A549 (cell line): ENCODE data around the gene TOX2. TPM values are rescaled to one million over a fixed set of nuclear protein-coding genes. Genes with fewer than 3 reads are reported as not detected.
A peak's percentile ranks its signal among the peaks of the same experiment; 100 is the strongest.

Source experiments
- ATAC-seq, 2 experiments: fragments of 200-7000 bp in 1 of 2; fragments of >200 bp in 1 of 2; cut with Nextera tagmentation in 1 of 2; cut with Tn5 transposase in 1 of 2; 3 replicates each; pipeline versions ENCODE4 v1.8.0 to v1.9.1; 2018 to 2020; ENCODE audit warnings: mild to moderate bottlenecking in 1 of 2, moderate library complexity in 1 of 2
- CTCF ChIA-PET: fragments of 300-600 bp; sonication (Branson Sonifier 250); formaldehyde crosslinking; extraction: SDS; loops from one replicate; lab custom pipeline; 2021; ENCODE audit warnings: antibody characterized with exemption, inconsistent platforms; lab: Yijun Ruan, JAX
- POLR2A ChIA-PET: fragments of 350-600 bp; formaldehyde crosslinking; extraction: SDS; loops from one replicate; lab custom pipeline; 2021; ENCODE audit warnings: antibody characterized with exemption, inconsistent platforms; lab: Yijun Ruan, JAX
- DNase-seq, 2 experiments: peaks; one replicate each; pipeline versions ENCODE4 v3.0.0 to v3.0.0-alpha.2; 2011 to 2016; ENCODE audit warnings: low read depth in 1 of 2, low spot score in 1 of 2
- FAIRE-seq: peaks from 2 replicates; lab custom pipeline; 2011; peaks lifted over from hg19 to GRCh38; lab: Jason Lieb, UNC
- H3K27ac ChIP-seq, 2 experiments: fragments of >200 bp; sonication (Bioruptor Twin); formaldehyde crosslinking; 3 replicates each; pipeline ENCODE4 v1.5.1; 2016 to 2017
- H3K4me1 ChIP-seq: fragments of >200 bp; sonication (Bioruptor Twin); formaldehyde crosslinking; 3 replicates; pipeline ENCODE4 v1.6.1; 2016
- H3K4me2 ChIP-seq: fragments of >200 bp; sonication (Bioruptor Twin); formaldehyde crosslinking; 3 replicates; pipeline ENCODE4 v1.6.1; 2016
- H3K4me3 ChIP-seq: fragments of >200 bp; sonication (Bioruptor Twin); formaldehyde crosslinking; 3 replicates; pipeline ENCODE4 v1.5.1; 2016
- H3K9me3 ChIP-seq: fragments of >200 bp; sonication (Bioruptor Twin); formaldehyde crosslinking; 3 replicates; pipeline ENCODE4 v1.6.1; 2016
- ATOH8 ChIP-seq: fragments of 250-450 bp; sonication (Bioruptor Pico); IDR thresholded peaks from 2 replicates; pipeline ENCODE4 v1.5.0; 2020; ENCODE audit warnings: low read depth, mild to moderate bottlenecking, moderate library complexity
- CBX8 ChIP-seq: fragments of 200-600 bp; sonication (generic); IDR thresholded peaks from 2 replicates; pipeline ENCODE4 v1.6.1; 2016
- CHD2 ChIP-seq: fragments of 150-350 bp; IDR thresholded peaks from 2 replicates; pipeline ENCODE4 v1.6.1; 2014; ENCODE audit warnings: low read length; ENCODE audit not compliant: partially characterized antibody
- CHD4 ChIP-seq: fragments of 200-600 bp; sonication (generic); IDR thresholded peaks from 2 replicates; pipeline ENCODE4 v1.6.1; 2016; ENCODE audit warnings: antibody characterized with exemption, mild to moderate bottlenecking, borderline replicate concordance
- E2F6 ChIP-seq: IDR thresholded peaks from 2 replicates; pipeline ENCODE4 v1.6.1; 2012; ENCODE audit warnings: low read depth, borderline replicate concordance
- ELK1 ChIP-seq: fragments of 150-350 bp; IDR thresholded peaks from 2 replicates; pipeline ENCODE4 v1.6.1; 2014; ENCODE audit warnings: low read depth, mild to moderate bottlenecking, low read length
- EP300 ChIP-seq, 2 experiments: fragments of >200 bp; sonication (Bioruptor Twin); formaldehyde crosslinking; IDR thresholded peaks; 2 replicates in 1 of 2; 3 replicates in 1 of 2; pipeline ENCODE4 v1.6.1; 2016 to 2017
- ESRRA ChIP-seq: fragments of 150-350 bp; IDR thresholded peaks from 2 replicates; pipeline ENCODE4 v1.6.1; 2014; ENCODE audit warnings: mild to moderate bottlenecking, low read length, borderline replicate concordance
- HES2 ChIP-seq: fragments of >200 bp; sonication (Bioruptor Twin); formaldehyde crosslinking; IDR thresholded peaks from 2 replicates; pipeline ENCODE4 v1.6.1; 2016
- HEYL ChIP-seq: fragments of 250-450 bp; sonication (Bioruptor Pico); IDR thresholded peaks from 2 replicates; pipeline ENCODE4 v1.8.0; 2021; ENCODE audit warnings: mild to moderate bottlenecking, moderate library complexity
- HMGXB4 ChIP-seq: fragments of 250-450 bp; sonication (Bioruptor Pico); IDR thresholded peaks from 2 replicates; pipeline ENCODE4 v1.5.0; 2021; ENCODE audit warnings: mild to moderate bottlenecking, moderate library complexity, borderline replicate concordance
- HOXA7 ChIP-seq: fragments of 250-450 bp; sonication (Bioruptor Pico); IDR thresholded peaks from 2 replicates; pipeline ENCODE4 v1.5.0; 2020; ENCODE audit warnings: mild to moderate bottlenecking, moderate library complexity
- HOXB13 ChIP-seq: fragments of 250-450 bp; sonication (Bioruptor Pico); IDR thresholded peaks from 2 replicates; pipeline ENCODE4 v1.5.0; 2020; ENCODE audit warnings: low read depth, mild to moderate bottlenecking, moderate library complexity
- JUNB ChIP-seq: fragments of >200 bp; sonication (Bioruptor Twin); formaldehyde crosslinking; IDR thresholded peaks from 2 replicates; pipeline ENCODE4 v1.6.1; 2016
- KDM1A ChIP-seq: fragments of 200-600 bp; sonication (generic); IDR thresholded peaks from 2 replicates; pipeline ENCODE4 v1.6.1; 2016; ENCODE audit warnings: low read depth, mild to moderate bottlenecking
- KDM5A ChIP-seq: fragments of 200-600 bp; sonication (generic); IDR thresholded peaks from 2 replicates; pipeline ENCODE4 v1.6.1; 2016; ENCODE audit warnings: antibody characterized with exemption, mild to moderate bottlenecking
- MAFK ChIP-seq: fragments of 450-650 bp; IDR thresholded peaks from 2 replicates; pipeline ENCODE4 v1.6.1; 2014; ENCODE audit not compliant: partially characterized antibody
- MAX ChIP-seq: IDR thresholded peaks from 2 replicates; pipeline ENCODE4 v1.6.1; 2012
- NFE2L2 ChIP-seq: fragments of 150-350 bp; conservative IDR thresholded peaks from 2 replicates; pipeline ENCODE4 v1.6.1; 2014; ENCODE audit warnings: low read length
- NPAS2 ChIP-seq: fragments of 250-450 bp; sonication (Bioruptor Pico); IDR thresholded peaks from 2 replicates; pipeline ENCODE4 v1.8.0; 2022; ENCODE audit warnings: mild to moderate bottlenecking, moderate library complexity, borderline replicate concordance
- NR3C1 ChIP-seq: fragments of >200 bp; sonication (Bioruptor Twin); formaldehyde crosslinking; IDR thresholded peaks from 3 replicates; pipeline ENCODE4 v1.6.1; 2017
- PBX3 ChIP-seq: IDR thresholded peaks from 2 replicates; pipeline ENCODE4 v1.6.1; 2012
- POLR2A ChIP-seq: IDR thresholded peaks from 2 replicates; pipeline ENCODE4 v1.6.1; 2012; ENCODE audit warnings: mild to moderate bottlenecking, low read length
- POLR2AphosphoS2 ChIP-seq: conservative IDR thresholded peaks from 2 replicates; pipeline ENCODE4 v1.6.1; 2012; ENCODE audit warnings: low read length, improper control_type of control experiment, inconsistent platforms
- RAD21 ChIP-seq, 2 experiments: fragments of >200 bp in 1 of 2; sonication (Bioruptor Twin) in 1 of 2; formaldehyde crosslinking in 1 of 2; IDR thresholded peaks in 1 of 2; conservative IDR thresholded peaks in 1 of 2; 2 replicates in 1 of 2; 3 replicates in 1 of 2; pipeline ENCODE4 v1.6.1; 2012 to 2018; ENCODE audit warnings: inconsistent platforms in 1 of 2
- RARB ChIP-seq: fragments of 250-450 bp; sonication (Bioruptor Pico); IDR thresholded peaks from 2 replicates; pipeline ENCODE4 v1.8.0; 2021; ENCODE audit warnings: mild to moderate bottlenecking, moderate library complexity
- RNF2 ChIP-seq: fragments of 200-600 bp; sonication (generic); IDR thresholded peaks from 2 replicates; pipeline ENCODE4 v1.6.1; 2016; ENCODE audit warnings: low read depth, mild to moderate bottlenecking, antibody characterized with exemption, moderate library complexity, borderline replicate concordance
- SMC3 ChIP-seq: fragments of >200 bp; sonication (Bioruptor Twin); formaldehyde crosslinking; IDR thresholded peaks from 3 replicates; pipeline ENCODE4 v1.6.1; 2018; ENCODE audit warnings: inconsistent platforms
- TFCP2L1 ChIP-seq: fragments of 250-450 bp; sonication (Bioruptor Pico); IDR thresholded peaks from 2 replicates; pipeline ENCODE4 v1.5.0; 2021; ENCODE audit warnings: mild to moderate bottlenecking
- TP53 ChIP-seq: fragments of 250-450 bp; sonication (Bioruptor Pico); IDR thresholded peaks from 2 replicates; pipeline ENCODE4 v1.5.0; 2021; ENCODE audit warnings: mild to moderate bottlenecking, moderate library complexity
- ZSCAN20 ChIP-seq: fragments of 250-450 bp; sonication (Bioruptor Pico); IDR thresholded peaks from 2 replicates; pipeline ENCODE4 v1.8.0; 2022; ENCODE audit warnings: mild to moderate bottlenecking, moderate library complexity
- WGBS: methylation state at CpG from one replicate; pipeline ENCODE4 v1.1.6; 2017; ENCODE audit errors: missing lambda C conversion rate; 5-methylcytosine and 5-hydroxymethylcytosine counted together
- polyA plus RNA-seq, 4 experiments: library from polyadenylated mRNA; depleted of rRNA in 3 of 4; stranded (reverse); fragments of >200 nt; fragmentation: RNase III in 1 of 4; extraction: RNeasy Plus Mini Kit Qiagen cat#74134 plus additional on column Dnase treatment in 1 of 4; gene quantifications; 2 replicates in 3 of 4; 3 replicates in 1 of 4; pipeline ENCODE4 v1.2.3, GENCODE V29; 2011 to 2017

The TOX2 gene
- polyA plus RNA-seq, 2 of the 4 experiments (the other 2 are of a cell fraction) = 2.5 to 5.3 TPM

GRCh38 chr20:44109951-44110361, 195.3 kb downstream of the TOX2 start:
- 41% methylated on average over 5 of the region's 5 CpGs for WGBS
- ChIA-PET CTCF (interaction anchor here (1.6 to 5.5 kb wide), 2 partner anchors 11 to 80 kb away, joined by 6 to 43 read pairs; no protein-coding TSS in a partner anchor), POLR2A (no interaction called here)
- no peak overlapping the region for H3K4me2 ChIP-seq
- FAIRE-seq (no peak), ATAC-seq (peak in 1 of 2 experiments; percentile 31; a peak in 1 of 6 replicates), DNase-seq (no peak)
- no peak overlapping the region for H3K4me3 ChIP-seq
- TF ChIP-seq MAFK (no peak), CBX8 (no peak), NFE2L2 (no peak), CHD2 (no peak), TFCP2L1 (CRISPR knock-in tag) (no peak), EP300 (IDR thresholded peaks at IDR 0.05) (no peak), ZSCAN20 (CRISPR knock-in tag) (no peak), RAD21 (conservative IDR thresholded peaks at IDR 0.05 in 1 of 2, IDR thresholded peaks at IDR 0.05 in 1 of 2) (no peak), ELK1 (no peak), KDM5A (no peak), RARB (CRISPR knock-in tag) (no peak), KDM1A (no peak), HMGXB4 (CRISPR knock-in tag) (no peak), E2F6 (no peak), JUNB (no peak), HES2 (no peak)
- no peak overlapping the region for H3K27ac ChIP-seq
- no peaks in the 10 kb centered on the region; the same call in 2 of the 3 replicates for H3K4me1 ChIP-seq
- H3K9me3 ChIP-seq = peaks cover 11% of the 10 kb centered on the region; the same call in 2 of the 3 replicates

GRCh38 chr20:44110816-44111568, 196.3 kb downstream of the TOX2 start:
- DNase-seq (no peak), FAIRE-seq (no peak), ATAC-seq (no peak)
- H3K4me1 ChIP-seq = no peaks in the 10 kb centered on the region; the same call in 2 of the 3 replicates
- H3K4me3 ChIP-seq = no peak overlapping the region
- no peak for TF ChIP-seq HEYL
- TF ChIP-seq SMC3 = no peak
- TF ChIP-seq RNF2 = no peak
- TF ChIP-seq MAX = no peak
- TF ChIP-seq HOXA7 (CRISPR knock-in tag) = no peak
- TF ChIP-seq ATOH8 (CRISPR knock-in tag) = no peak
- TF ChIP-seq POLR2A = no peak
- no peak for TF ChIP-seq HOXB13 (CRISPR knock-in tag)
- TF ChIP-seq POLR2AphosphoS2 = no peak
- TF ChIP-seq NPAS2 (CRISPR knock-in tag) = no peak
- TF ChIP-seq NR3C1 = no peak
- no peak for TF ChIP-seq TFCP2L1 (CRISPR knock-in tag)
- TF ChIP-seq EP300 (IDR thresholded peaks at IDR 0.05) = no peak
- no peak for TF ChIP-seq CHD2
- TF ChIP-seq CHD4 = no peak
- TF ChIP-seq TP53 (CRISPR knock-in tag) = no peak
- TF ChIP-seq MAFK = no peak
- no peak for TF ChIP-seq PBX3
- no peak for TF ChIP-seq ESRRA
- no peak overlapping the region for H3K4me2 ChIP-seq
- CTCF ChIA-PET = interaction anchor here (0.9 to 13.2 kb wide), 4 partner anchors 79 to 105 kb away, joined by 3 to 460 read pairs (median 25); partner anchors contain the start of gene JPH2
- H3K27ac ChIP-seq = no peak overlapping the region
- POLR2A ChIA-PET = no interaction called here
- peaks cover 11% of the 10 kb centered on the region; the same call in 2 of the 3 replicates for H3K9me3 ChIP-seq
- 42% methylated on average over 9 of the region's 9 CpGs for WGBS
